Activated T-cell treated with anti-CD3 and anti-CD28 coated beads, Interleukin-2, amount 50 U/mL, for 4 hours (primary cell): Measurements from ENCODE around the gene PTPN3. TPM values are rescaled to one million over a fixed set of nuclear protein-coding genes. Genes with fewer than 3 reads are reported as not detected.

ENCODE experiments used
- ATAC-seq, 2 donors: fragments of 200-7000 bp; cut with Tn5 transposase; one replicate each; pipeline ENCODE4 v1.10.0; 2021
- DNase-seq: peaks from one replicate; pipeline ENCODE4 v3.0.0-alpha.2; 2020
- H3K27me3 Mint-ChIP-seq: one replicate; pipeline ENCODE4 v1.8.0; 2021; ENCODE audit warnings: low read depth, mixed read lengths
- H3K36me3 Mint-ChIP-seq: one replicate; pipeline ENCODE4 v1.8.0; 2022; ENCODE audit warnings: mixed read lengths; ENCODE audit not compliant: insufficient read depth
- H3K4me1 Mint-ChIP-seq: one replicate; pipeline ENCODE4 v1.8.0; 2021; ENCODE audit warnings: low read depth, mixed read lengths
- H3K4me3 Mint-ChIP-seq: one replicate; pipeline ENCODE4 v1.8.0; 2021; ENCODE audit warnings: mild to moderate bottlenecking, moderate library complexity, mixed read lengths
- H3K9me3 Mint-ChIP-seq: one replicate; pipeline ENCODE4 v1.8.0; 2021; ENCODE audit warnings: mixed read lengths
- total RNA-seq, 3 donors: library from RNA; stranded (reverse); gene quantifications; one replicate each; pipeline ENCODE4 v1.2.1, GENCODE V29; 2021

The PTPN3 gene
- total RNA-seq, 3 donors from 2014 or later = 0.03 to 0.18 (median 0.08) TPM

GRCh38 chr9:109475526-109475925, 22.6 kb downstream of the PTPN3 start:
- H3K9me3 Mint-ChIP-seq = no peaks in the 10 kb centered on the region
- no peaks in the 10 kb centered on the region for H3K36me3 Mint-ChIP-seq
- no peaks in the 10 kb centered on the region for H3K4me1 Mint-ChIP-seq
- DNase-seq (no peak), ATAC-seq (no peak)
- peaks cover 12% of the 10 kb centered on the region for H3K27me3 Mint-ChIP-seq
- no peak overlapping the region for H3K4me3 Mint-ChIP-seq

DNA sequence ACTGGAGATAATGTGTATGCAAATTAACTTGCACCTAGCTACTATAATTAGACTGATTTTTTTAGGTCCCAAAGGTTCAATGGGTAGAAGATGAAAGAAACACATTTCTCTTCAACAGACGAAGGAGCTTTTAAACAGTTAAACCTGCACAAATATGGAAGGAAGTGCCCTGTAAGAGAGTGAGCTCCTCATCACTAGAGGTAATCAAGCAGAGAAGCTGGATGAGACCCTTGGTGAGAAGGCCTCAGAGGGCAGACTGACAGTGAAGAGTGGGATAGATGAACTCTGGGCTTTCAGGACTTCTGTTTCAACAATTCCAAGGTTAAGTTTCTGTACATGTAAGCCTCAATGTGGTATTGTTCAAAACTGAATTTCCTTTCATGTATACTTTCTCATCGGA, 23.2 kb downstream of the PTPN3 start:
- DNase-seq (no peak), ATAC-seq (no peak)
- Mint-ChIP-seq H3K9me3 (no peaks in the 10 kb centered on the region), H3K27me3 (peaks cover 10% of the 10 kb centered on the region), H3K4me3 (no peak overlapping the region), H3K4me1 (no peaks in the 10 kb centered on the region), H3K36me3 (no peaks in the 10 kb centered on the region)

- no peaks in the 10 kb centered on the region for H3K4me1 Mint-ChIP-seq
- DNase-seq (no peak), ATAC-seq (no peak)
- H3K36me3 Mint-ChIP-seq = no peaks in the 10 kb centered on the region
- H3K4me3 Mint-ChIP-seq = no peak overlapping the region
- peaks cover 10% of the 10 kb centered on the region for H3K27me3 Mint-ChIP-seq
- H3K9me3 Mint-ChIP-seq = no peaks in the 10 kb centered on the region
Measured at GRCh38 chr9:109474170-109474569, 23.9 kb downstream of the PTPN3 start.

DNA sequence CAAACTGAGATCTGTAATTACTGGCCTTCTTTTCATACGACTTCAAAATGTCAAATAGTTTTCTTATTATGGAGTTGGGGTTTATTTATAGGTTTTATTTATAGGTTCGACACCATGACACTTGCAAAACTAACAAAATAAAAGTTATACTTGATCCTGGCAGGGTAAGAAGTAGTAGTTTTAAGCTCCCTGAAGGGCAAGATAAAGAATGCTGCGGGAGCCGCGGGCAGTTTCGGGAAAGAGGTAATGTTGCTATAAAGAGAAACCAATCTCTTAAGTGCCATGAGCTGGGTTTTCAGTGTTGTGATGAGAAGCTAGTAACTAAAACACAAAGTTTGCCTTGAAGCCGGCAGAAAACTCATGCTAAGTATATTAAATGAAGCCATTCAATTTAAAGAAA, 24.8 kb downstream of the PTPN3 start:
- Mint-ChIP-seq H3K27me3 (peaks cover 7% of the 10 kb centered on the region), H3K4me3 (no peak overlapping the region), H3K36me3 (no peaks in the 10 kb centered on the region), H3K4me1 (no peaks in the 10 kb centered on the region), H3K9me3 (no peaks in the 10 kb centered on the region)
- ATAC-seq (no peak), DNase-seq (no peak)

DNA sequence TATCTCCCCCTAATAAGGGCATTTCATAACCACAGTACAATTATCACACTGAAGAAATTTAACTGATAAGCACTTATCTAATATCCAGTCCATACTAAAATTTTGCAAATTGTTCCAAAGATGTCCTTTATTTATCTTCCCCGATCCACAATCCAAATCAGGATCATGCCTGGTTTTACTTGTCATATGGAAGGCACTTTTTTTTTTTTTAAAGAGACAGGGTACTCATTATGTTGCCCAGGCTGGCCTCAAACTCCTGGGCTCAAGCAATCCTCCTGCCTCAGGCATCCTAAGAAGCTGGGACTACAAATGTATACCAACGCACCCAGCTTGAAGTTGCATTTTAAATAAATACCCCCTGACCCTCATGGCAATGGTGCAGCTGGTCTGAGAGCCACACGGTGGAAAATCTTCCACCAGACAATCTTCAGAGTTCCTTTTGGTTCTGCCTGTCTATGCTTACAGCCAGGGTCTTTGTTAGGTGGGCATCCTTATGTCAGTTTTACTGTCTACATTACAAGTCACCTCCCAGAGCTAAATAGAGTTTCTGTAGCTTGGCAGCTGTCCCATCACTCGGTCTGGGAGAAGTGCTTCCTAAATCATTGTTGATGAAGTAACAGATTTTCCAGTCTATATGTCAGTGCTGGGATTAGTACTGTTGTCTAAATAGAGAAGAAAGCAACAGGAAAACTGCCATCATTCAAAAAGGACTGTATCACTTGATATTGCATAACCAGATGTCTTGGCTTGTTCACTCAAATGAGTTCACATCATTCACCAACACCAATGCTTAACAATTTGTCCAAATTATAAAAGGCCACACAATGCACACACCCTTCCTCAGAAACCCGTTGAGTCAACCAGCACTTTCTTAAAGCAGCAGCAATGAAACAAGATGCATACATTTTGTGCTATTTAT, 26.4 kb downstream of the PTPN3 start:
- Mint-ChIP-seq H3K4me1 (no peaks in the 10 kb centered on the region), H3K9me3 (no peaks in the 10 kb centered on the region), H3K27me3 (peaks cover 2% of the 10 kb centered on the region), H3K36me3 (no peaks in the 10 kb centered on the region), H3K4me3 (no peak overlapping the region)
- ATAC-seq (no peak), DNase-seq (no peak)

GRCh38 chr9:109469646-109470358, 28.3 kb downstream of the PTPN3 start:
- Mint-ChIP-seq H3K27me3 (peaks cover 4% of the 10 kb centered on the region), H3K4me1 (no peaks in the 10 kb centered on the region), H3K4me3 (no peak overlapping the region), H3K9me3 (no peaks in the 10 kb centered on the region), H3K36me3 (no peaks in the 10 kb centered on the region)
- DNase-seq (peak; percentile 29), ATAC-seq (peak; percentile 89 to 92)

DNA sequence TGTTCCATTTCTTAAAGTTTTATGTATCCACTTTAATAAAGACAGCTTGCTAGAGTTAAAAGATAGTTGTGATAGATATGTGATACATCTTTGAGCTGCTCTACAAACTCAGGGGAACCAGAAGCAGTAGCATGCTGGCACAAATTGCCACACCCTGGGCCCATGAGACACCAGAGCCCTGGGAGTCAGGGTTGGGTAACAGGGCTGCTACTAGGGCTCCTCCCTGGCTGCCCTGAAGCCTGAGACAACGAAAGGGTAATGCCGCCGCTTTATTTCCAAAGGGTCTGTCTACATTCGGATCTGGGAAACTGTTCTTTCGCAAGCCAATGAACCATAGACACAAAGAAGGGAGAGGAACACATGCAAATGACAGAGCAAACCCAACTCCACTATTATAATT, 29.2 kb downstream of the PTPN3 start:
- Mint-ChIP-seq H3K4me1 (no peaks in the 10 kb centered on the region), H3K9me3 (no peaks in the 10 kb centered on the region), H3K27me3 (peaks cover 7% of the 10 kb centered on the region), H3K4me3 (no peak overlapping the region), H3K36me3 (no peaks in the 10 kb centered on the region)
- DNase-seq (no peak), ATAC-seq (no peak)

DNA sequence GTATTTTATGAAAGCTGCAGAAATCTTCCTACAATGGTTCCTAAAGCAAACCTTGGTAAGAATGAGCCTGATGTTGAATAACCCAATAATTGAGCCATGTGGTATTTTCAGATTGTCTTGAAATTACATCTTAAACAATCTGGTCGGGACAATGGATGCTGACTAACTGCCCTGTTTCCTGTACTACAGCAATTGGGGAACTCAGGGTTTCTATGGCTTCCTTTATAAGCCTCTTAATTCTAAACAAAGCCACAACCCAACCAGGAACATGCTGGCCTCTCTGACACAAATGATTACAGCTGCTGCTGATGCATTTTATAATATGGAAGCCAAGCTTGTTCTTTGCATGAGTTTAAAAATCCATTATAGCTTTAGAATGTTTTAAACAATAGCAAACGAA, 30.2 kb downstream of the PTPN3 start:
- Mint-ChIP-seq H3K27me3 (peaks cover 14% of the 10 kb centered on the region), H3K4me1 (no peaks in the 10 kb centered on the region), H3K9me3 (no peaks in the 10 kb centered on the region), H3K4me3 (no peak overlapping the region), H3K36me3 (no peaks in the 10 kb centered on the region)
- ATAC-seq = no peak
- DNase-seq = no peak

GRCh38 chr9:109466623-109467590, 31.2 kb downstream of the PTPN3 start:
- ATAC-seq = no peak
- no peaks in the 10 kb centered on the region for H3K4me1 Mint-ChIP-seq

GRCh38 chr9:109463924-109464625, 34.0 kb downstream of the PTPN3 start:
- Mint-ChIP-seq H3K36me3 (no peaks in the 10 kb centered on the region), H3K4me3 (no peak overlapping the region), H3K27me3 (peaks cover 32% of the 10 kb centered on the region), H3K4me1 (no peaks in the 10 kb centered on the region), H3K9me3 (no peaks in the 10 kb centered on the region)
- DNase-seq (no peak), ATAC-seq (no peak)

More at GRCh38 chr9:109466623-109467590, 31.2 kb downstream of the PTPN3 start:
- Mint-ChIP-seq H3K36me3 (no peaks in the 10 kb centered on the region), H3K27me3 (peaks cover 23% of the 10 kb centered on the region), H3K9me3 (no peaks in the 10 kb centered on the region), H3K4me3 (no peak overlapping the region)
- DNase-seq = no peak

DNA sequence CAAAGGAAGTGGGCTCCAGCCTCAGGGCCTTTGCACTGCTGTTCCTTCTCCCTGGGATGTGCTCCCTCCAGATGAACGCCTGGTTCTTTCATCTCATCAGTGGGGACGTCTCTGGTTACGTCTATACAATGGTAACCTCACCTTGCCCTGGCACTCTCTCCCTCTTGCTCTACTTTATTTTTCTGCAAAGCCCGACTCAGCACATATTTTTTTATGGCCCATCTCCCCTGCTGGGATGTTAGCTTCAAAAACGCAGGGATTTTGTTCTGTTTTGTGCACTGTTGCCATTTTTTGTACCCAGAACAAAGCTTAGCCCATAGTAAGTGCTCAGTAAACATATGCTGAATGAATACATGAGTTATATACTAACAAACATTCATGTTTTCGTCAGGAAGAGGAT, 37.5 kb downstream of the PTPN3 start:
- no peaks in the 10 kb centered on the region for H3K4me1 Mint-ChIP-seq
- no peaks in the 10 kb centered on the region for H3K9me3 Mint-ChIP-seq
- no peak overlapping the region for H3K4me3 Mint-ChIP-seq
- no peaks in the 10 kb centered on the region for H3K36me3 Mint-ChIP-seq
- ATAC-seq (no peak), DNase-seq (no peak)
- peaks cover 30% of the 10 kb centered on the region for H3K27me3 Mint-ChIP-seq

DNA sequence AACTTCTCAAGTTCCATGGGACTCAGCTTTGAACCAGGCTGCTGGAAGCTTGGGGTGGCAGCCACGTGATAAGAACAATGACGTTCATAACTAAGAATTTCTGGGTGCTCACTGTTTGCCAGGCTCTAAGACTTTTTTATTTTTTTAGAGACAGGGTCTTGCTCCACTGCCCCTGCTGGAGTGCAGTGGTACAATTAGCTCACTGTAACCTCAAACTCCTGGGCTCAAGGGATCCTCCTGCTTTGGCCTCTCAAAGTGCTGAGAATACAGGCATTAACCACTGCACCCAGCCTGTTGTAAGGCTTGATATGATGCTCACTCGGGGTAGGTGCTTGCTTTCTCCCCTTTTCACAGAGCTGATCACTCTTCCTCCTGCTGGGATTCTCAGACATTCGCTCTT, 38.7 kb downstream of the PTPN3 start:
- no peaks in the 10 kb centered on the region for H3K36me3 Mint-ChIP-seq
- peaks cover 31% of the 10 kb centered on the region for H3K27me3 Mint-ChIP-seq
- ATAC-seq (no peak), DNase-seq (no peak)
- no peaks in the 10 kb centered on the region for H3K9me3 Mint-ChIP-seq
- H3K4me3 Mint-ChIP-seq = no peak overlapping the region
- H3K4me1 Mint-ChIP-seq = no peaks in the 10 kb centered on the region

DNA sequence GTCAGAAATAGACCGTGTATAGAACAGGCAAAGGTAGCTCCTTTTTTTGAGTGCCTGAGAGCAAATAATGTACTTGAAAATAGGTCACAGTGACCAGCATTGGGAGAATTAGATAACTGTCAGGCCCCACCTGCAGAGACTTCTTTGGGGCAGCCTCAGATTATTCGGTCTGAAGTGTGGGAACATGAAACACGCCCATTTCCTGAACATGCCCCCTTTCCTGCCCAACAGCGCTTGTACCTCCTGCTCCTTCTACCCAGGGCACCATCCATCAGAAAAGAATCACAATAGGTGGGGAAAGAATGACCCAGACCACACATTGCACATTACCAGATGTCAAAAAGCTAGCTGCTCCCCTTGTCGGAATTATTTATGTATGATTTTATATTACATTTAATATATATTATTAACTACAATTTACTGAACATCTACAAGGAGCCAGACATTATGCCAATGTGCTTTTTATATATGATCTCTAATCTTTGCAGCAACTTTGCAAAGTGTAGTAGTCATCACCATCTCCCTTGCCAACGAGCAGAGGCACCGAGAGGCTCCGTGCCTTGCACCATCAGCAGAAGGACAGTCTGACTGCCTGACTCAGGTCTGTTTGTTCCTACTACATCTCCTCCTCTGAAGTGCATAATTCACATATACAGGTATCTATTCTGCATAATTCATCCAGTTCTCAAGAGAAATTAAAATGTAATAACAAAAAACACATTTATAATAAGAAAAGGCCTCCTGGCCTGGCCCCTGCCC, 39.5 kb downstream of the PTPN3 start:
- no peaks in the 10 kb centered on the region for H3K4me1 Mint-ChIP-seq
- no peaks in the 10 kb centered on the region for H3K9me3 Mint-ChIP-seq
- no peaks in the 10 kb centered on the region for H3K36me3 Mint-ChIP-seq
- no peak overlapping the region for H3K4me3 Mint-ChIP-seq
- DNase-seq (no peak), ATAC-seq (no peak)
- peaks cover 29% of the 10 kb centered on the region for H3K27me3 Mint-ChIP-seq
